Thyroid gland (tissue), 4 donors: ENCODE results near the gene TASP1.

ENCODE experiments used
- CTCF ChIP-seq, 6 experiments: fragments of 200-600 bp in 3 of 6; fragments of 450-650 bp in 3 of 6; sonication (generic) in 3 of 6; IDR thresholded peaks; one replicate each; pipeline ENCODE4 v1.5.1; 2016 to 2019; ENCODE audit warnings: antibody characterized with exemption in 6 of 6, mild to moderate bottlenecking in 2 of 6, inconsistent platforms in 1 of 6, moderate library complexity in 1 of 6
- POLR2A ChIP-seq, 2 donors: fragments of 450-650 bp; IDR thresholded peaks; one replicate each; pipeline ENCODE4 v1.6.1; 2017; ENCODE audit warnings: antibody characterized with exemption in 2 of 2, mild to moderate bottlenecking in 2 of 2, moderate library complexity in 1 of 2

DNA sequence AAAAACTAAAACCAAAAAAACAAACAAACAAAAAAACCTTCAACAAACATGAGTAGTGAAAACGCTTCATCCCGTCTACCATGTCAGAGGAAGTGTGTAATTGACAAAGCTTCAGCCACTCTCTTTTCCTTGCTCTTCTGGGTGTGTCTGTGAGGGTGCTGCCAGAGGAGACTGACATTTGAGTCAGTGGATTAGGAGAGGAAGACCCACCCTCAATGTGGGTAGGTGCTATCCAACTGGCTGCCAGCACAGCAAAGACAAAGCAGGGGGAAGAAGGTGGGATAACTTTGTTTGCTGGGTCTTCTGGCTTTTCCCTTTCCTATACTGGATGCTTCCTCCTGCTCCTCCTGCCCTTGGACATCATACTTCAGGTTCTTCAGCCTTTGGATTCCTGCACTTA is 145.6 kb downstream of the TASP1 start:
- TF ChIP-seq CTCF (IDR thresholded peaks at IDR 0.05) = no peak
- TF ChIP-seq POLR2A (IDR thresholded peaks at IDR 0.05) = no peak
